Naive thymus-derived CD4-positive, alpha-beta T cell (primary cell): ENCODE results near the gene NATD1. TPM values are rescaled to one million over a fixed set of nuclear protein-coding genes. Genes with fewer than 3 reads are reported as not detected.

Source experiments
- ATAC-seq: fragments of 150-1000 bp; cut with Tn5 transposase; 2 replicates; pipeline ENCODE4 v1.10.0; 2021; ENCODE audit warnings: mild to moderate bottlenecking, moderate library complexity
- CTCF ChIA-PET: fragments of 350-600 bp; sonication (Branson Sonifier 250); formaldehyde crosslinking; loops from one replicate; lab custom pipeline; 2021; ENCODE audit warnings: antibody characterized with exemption; lab: Charles Lee
- POLR2A ChIA-PET: fragments of 350-600 bp; sonication (Branson Sonifier 250); formaldehyde crosslinking; loops from one replicate; lab custom pipeline; 2021; ENCODE audit warnings: antibody characterized with exemption, inconsistent platforms; lab: Charles Lee
- DNase-seq, 9 donors: peaks; one replicate each; pipeline versions ENCODE4 v3.0.0 to v3.0.0-alpha.2; 2020 to 2022; ENCODE audit warnings: mixed read lengths in 1 of 9
- H3K27ac ChIP-seq: one replicate; pipeline ENCODE4 v1.7.0; 2013; ENCODE audit warnings: mild to moderate bottlenecking, low read depth, low read length, moderate library complexity
- H3K27me3 ChIP-seq, 2 donors: one replicate each; pipeline ENCODE4 v1.7.0; 2013; ENCODE audit warnings: low read length in 2 of 2, mild to moderate bottlenecking in 2 of 2, moderate library complexity in 2 of 2; ENCODE audit not compliant: control insufficient read depth in 2 of 2, insufficient read depth in 2 of 2
- H3K36me3 ChIP-seq, 3 experiments: 1 replicate in 2 of 3; 2 replicates in 1 of 3; pipeline ENCODE4 v1.7.0; 2013; ENCODE audit warnings: low read length in 3 of 3, mild to moderate bottlenecking in 3 of 3, moderate library complexity in 1 of 3; ENCODE audit not compliant: insufficient read depth in 3 of 3, control insufficient read depth in 2 of 3
- H3K4me1 ChIP-seq, 2 donors: one replicate each; pipeline ENCODE4 v1.7.0; 2013; ENCODE audit warnings: low read length in 2 of 2, mild to moderate bottlenecking in 2 of 2, moderate library complexity in 1 of 2; ENCODE audit not compliant: control insufficient read depth in 2 of 2, insufficient read depth in 2 of 2
- H3K4me3 ChIP-seq: 2 replicates; pipeline ENCODE4 v1.7.0; 2013; ENCODE audit warnings: mild to moderate bottlenecking, low read length
- H3K9me3 ChIP-seq, 3 experiments: 1 replicate in 2 of 3; 2 replicates in 1 of 3; pipeline ENCODE4 v1.7.0; 2013; ENCODE audit warnings: low read length in 3 of 3; ENCODE audit not compliant: control insufficient read depth in 2 of 3
- H3K27ac Mint-ChIP-seq, 9 donors: one replicate each; pipeline ENCODE4 v1.8.0; 2020 to 2022; ENCODE audit warnings: mixed read lengths in 9 of 9, mild to moderate bottlenecking in 8 of 9, moderate library complexity in 5 of 9, inconsistent platforms in 2 of 9
- H3K27me3 Mint-ChIP-seq, 5 donors: one replicate each; pipeline ENCODE4 v1.8.0; 2021 to 2022; ENCODE audit warnings: mixed read lengths in 5 of 5, mild to moderate bottlenecking in 1 of 5
- H3K36me3 Mint-ChIP-seq, 5 donors: one replicate each; pipeline ENCODE4 v1.8.0; 2020 to 2022; ENCODE audit warnings: mixed read lengths in 5 of 5, mild to moderate bottlenecking in 3 of 5, inconsistent platforms in 1 of 5
- H3K4me1 Mint-ChIP-seq, 7 donors: one replicate each; pipeline ENCODE4 v1.8.0; 2020 to 2022; ENCODE audit warnings: mixed read lengths in 7 of 7, mild to moderate bottlenecking in 3 of 7, inconsistent platforms in 1 of 7
- H3K4me3 Mint-ChIP-seq, 10 donors: one replicate each; pipeline ENCODE4 v1.8.0; 2020 to 2022; ENCODE audit warnings: mild to moderate bottlenecking in 10 of 10, mixed read lengths in 10 of 10, moderate library complexity in 6 of 10, inconsistent platforms in 2 of 10
- H3K9me3 Mint-ChIP-seq, 11 donors: one replicate each; pipeline ENCODE4 v1.8.0; 2020 to 2022; ENCODE audit warnings: mixed read lengths in 11 of 11, mild to moderate bottlenecking in 4 of 11, inconsistent platforms in 1 of 11, moderate library complexity in 1 of 11
- intact Hi-C, 2 donors: fragments of 100-400 bp; cut with micrococcal nuclease; formaldehyde crosslinking; loops; one replicate each; pipeline ENCODE4 v1.15.1; 2023
- polyA plus RNA-seq, 2 donors: library from polyadenylated mRNA; unstranded; fragments of 300-500 nt; fragmentation: Illumina TruSeq; gene quantifications; one replicate each; pipeline ENCODE4 v1.2.3, GENCODE V29; 2021
- total RNA-seq, 6 experiments: library from RNA in 5 of 6; stranded (reverse) in 5 of 6; gene quantifications; 1 replicate in 5 of 6; 2 replicates in 1 of 6; pipeline ENCODE4 v1.2.3 and lab custom pipeline; 2021 to 2026

NATD1 gene
- total and polyA plus RNA-seq, 7 experiments from 2014 or later: 1.7 to 11.1 (median 7.1) TPM

DNA sequence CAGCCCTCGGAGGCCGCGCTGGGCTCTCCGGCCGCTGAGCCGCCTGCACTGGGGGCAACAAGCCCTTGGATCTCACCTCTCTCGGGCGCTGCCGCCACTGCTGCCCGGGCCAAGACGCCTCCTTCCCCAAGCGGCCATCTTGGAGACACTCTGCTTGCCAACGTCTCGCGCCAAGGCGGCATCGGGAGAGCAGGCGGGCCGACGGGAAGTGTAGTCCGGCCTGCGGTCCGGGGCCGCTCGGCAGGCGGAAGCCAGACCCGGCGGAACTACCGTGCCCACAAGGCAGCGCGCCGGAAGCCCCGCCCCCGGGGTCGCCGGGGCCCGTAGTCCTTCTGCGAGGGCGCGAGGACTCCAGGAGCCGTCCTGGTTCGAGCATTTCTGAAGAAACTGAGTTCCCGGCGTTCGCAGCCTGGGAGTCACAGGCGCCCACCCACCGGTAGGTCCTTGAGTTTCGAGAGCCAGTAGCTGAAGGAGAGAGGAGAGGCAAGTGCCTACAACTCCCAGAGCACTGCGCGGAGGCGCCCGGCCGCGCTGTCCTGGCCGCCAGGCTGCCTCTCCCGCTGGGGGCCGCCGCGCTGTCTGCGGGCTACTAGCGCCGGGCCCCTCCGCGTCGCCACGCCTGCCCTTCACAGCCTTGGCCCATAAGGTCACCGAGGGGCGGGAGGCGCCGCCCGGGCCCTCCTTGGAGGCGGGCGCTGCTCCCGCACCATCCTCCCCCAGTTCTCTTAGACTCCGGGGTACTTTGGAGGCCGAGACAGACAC is 39.0 kb downstream of the NATD1 start, which contains the start of gene TMEM11:
Gene TMEM11 (minus strand): TSS at position 147 of the 762 bp plus-strand sequence. CDS start 9 bp downstream, at position 138.
- Histone ChIP-seq H3K4me1 (peaks cover 25 to 32% of the 10 kb centered on the region in 2 donors), H3K4me3 (peak within 1 kb of the TSS; percentile 93), H3K27ac (peak within 1 kb of the TSS; percentile 97), H3K27me3 (no peaks in the 10 kb centered on the region), H3K36me3 (peaks cover 0 to 26% (median 0%) of the 10 kb centered on the region in 3 experiments), H3K9me3 (no peaks in the 10 kb centered on the region)
- CTCF ChIA-PET: interaction anchor here (0.6 to 1.5 kb wide), 4 partner anchors 21 to 171 kb away, joined by 3 to 4 read pairs (median 3); partner anchors contain the start of gene USP22
- DNase-seq: peak; percentile 91 to 97 (median 95)
- Mint-ChIP-seq H3K36me3 (peaks cover 0 to 4% (median 0%) of the 10 kb centered on the region in 5 donors), H3K4me3 (peak within 1 kb of the TSS; percentile 90 to 97 (median 92)), H3K27ac (peak within 1 kb of the TSS; percentile 84 to 96 (median 92)), H3K9me3 (no peaks in the 10 kb centered on the region), H3K27me3 (no peaks in the 10 kb centered on the region), H3K4me1 (peaks cover 43 to 74% (median 53%) of the 10 kb centered on the region in 7 donors)
- POLR2A ChIA-PET: interaction anchor here (0.7 to 3.5 kb wide), 9 partner anchors 10 to 171 kb away, joined by 3 to 9 read pairs (median 6); partner anchors contain the start of genes DHRS7B, NATD1 and USP22
- intact Hi-C loops: loop anchor here (1.0 to 2.0 kb wide), 10 partner anchors 39 to 337 kb away; partner anchors contain the start of genes DHRS7B (in 2 of the 2), MAP2K3 (in 2 of the 2), NATD1 (in 2 of the 2) and USP22 (in 2 of the 2)
- peak; percentile 96 for ATAC-seq

DNA sequence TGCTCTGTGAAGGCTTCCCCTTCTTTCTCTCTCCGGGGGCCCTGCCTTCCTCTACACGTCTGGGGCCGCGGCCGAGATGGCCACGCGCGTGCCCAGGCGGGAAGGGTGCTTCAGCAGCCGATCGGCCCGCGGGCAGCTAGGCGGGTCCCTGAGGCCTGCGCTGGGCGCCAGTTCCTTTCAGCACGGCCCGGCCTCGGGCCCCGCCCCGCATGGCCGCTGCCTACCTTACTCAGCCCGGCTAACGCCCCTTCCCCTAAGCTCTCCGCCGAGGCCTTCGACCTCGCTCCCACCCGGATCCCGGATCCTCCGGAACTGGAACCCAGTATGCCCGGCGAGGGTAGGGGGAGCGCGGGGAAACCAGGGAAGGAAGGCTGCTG is 39.6 kb downstream of the NATD1 start:
- Histone ChIP-seq H3K27ac (peak overlapping the region; percentile 97), H3K4me1 (peaks cover 25 to 32% of the 10 kb centered on the region in 2 donors)
- H3K27ac Mint-ChIP-seq: peak overlapping the region; percentile 84 to 96 (median 92)

DNA sequence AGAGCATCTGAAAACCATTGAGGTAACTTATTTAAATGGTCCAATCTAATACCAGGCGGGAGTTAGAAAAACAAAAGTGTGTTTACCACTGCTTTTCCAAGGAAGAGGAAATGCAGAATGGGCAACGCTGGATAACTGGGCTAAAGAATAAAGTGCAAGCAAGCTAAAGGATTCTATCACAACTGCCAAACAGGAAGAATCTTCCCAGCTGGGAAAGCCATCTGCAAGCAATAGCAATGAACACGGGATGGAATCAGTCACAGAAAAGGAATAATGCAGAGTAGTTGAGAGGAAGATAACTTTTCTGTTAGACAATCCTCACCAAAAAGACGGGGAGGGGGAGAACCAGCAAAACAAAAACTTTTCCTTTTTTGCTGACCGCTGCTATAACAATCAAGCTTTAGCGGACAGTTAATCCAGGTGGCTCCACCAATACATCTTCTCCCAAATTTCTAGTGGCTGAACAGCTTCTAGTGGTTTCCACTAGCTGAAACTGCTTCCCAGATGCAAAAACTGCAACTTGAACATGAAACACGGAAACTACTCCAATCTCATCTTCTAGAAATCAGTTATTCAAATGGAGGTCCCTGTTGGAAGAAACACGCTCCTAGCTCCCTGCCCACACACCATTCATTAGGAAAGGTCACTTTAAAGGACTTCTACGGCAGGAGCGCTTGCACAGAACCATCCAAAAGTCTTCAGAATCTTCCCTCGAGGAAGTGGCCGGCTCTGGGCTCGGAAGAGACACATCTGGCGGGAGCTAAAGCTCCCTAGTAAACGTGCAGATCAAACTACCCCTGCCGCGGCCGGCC is 40.2 kb downstream of the NATD1 start:
- no peaks in the 10 kb centered on the region for H3K9me3 ChIP-seq
- ChIA-PET POLR2A (interaction anchor here (0.6 to 3.5 kb wide), 9 partner anchors 21 to 943 kb away, joined by 3 to 9 read pairs (median 4); partner anchors contain the start of genes DHRS7B, NATD1 and USP22), CTCF (interaction anchor here (0.6 to 0.9 kb wide), 2 partner anchors 33 to 244 kb away, joined by 3 to 4 read pairs; no protein-coding TSS in a partner anchor)
- peaks cover 0 to 37% (median 0%) of the 10 kb centered on the region in 3 experiments for H3K36me3 ChIP-seq
- DNase-seq (no peak), ATAC-seq (no peak)
- intact Hi-C loops: no loop called here
- no peaks in the 10 kb centered on the region for H3K27me3 Mint-ChIP-seq
- no peaks in the 10 kb centered on the region for H3K27me3 ChIP-seq
- H3K27ac ChIP-seq: peak overlapping the region; percentile 97
- H3K36me3 Mint-ChIP-seq: peaks cover 0 to 8% (median 0%) of the 10 kb centered on the region in 5 donors
- peaks cover 38 to 81% (median 55%) of the 10 kb centered on the region in 7 donors for H3K4me1 Mint-ChIP-seq
- H3K4me1 ChIP-seq: peaks cover 25 to 32% of the 10 kb centered on the region in 2 donors
- peak overlapping the region; percentile 93 for H3K4me3 ChIP-seq
- H3K27ac Mint-ChIP-seq: peak overlapping the region; percentile 14 to 94 (median 88)
- H3K9me3 Mint-ChIP-seq: no peaks in the 10 kb centered on the region
- peak overlapping the region; percentile 90 to 97 (median 92) for H3K4me3 Mint-ChIP-seq

More for the DNA sequence above, 39.6 kb downstream of the NATD1 start:
- ChIA-PET POLR2A (interaction anchor here (0.6 to 3.5 kb wide), 9 partner anchors 9 to 943 kb away, joined by 3 to 9 read pairs (median 4); partner anchors contain the start of genes DHRS7B, NATD1 and USP22), CTCF (interaction anchor here (0.9 to 1.0 kb wide), 2 partner anchors 171 to 244 kb away, joined by 3 read pairs; partner anchors contain the start of gene USP22)
- Histone ChIP-seq H3K4me3 (peak overlapping the region; percentile 93), H3K27me3 (no peaks in the 10 kb centered on the region), H3K9me3 (no peaks in the 10 kb centered on the region), H3K36me3 (peaks cover 0 to 32% (median 0%) of the 10 kb centered on the region in 3 experiments)
- peak; percentile 2 for ATAC-seq
- Mint-ChIP-seq H3K9me3 (no peaks in the 10 kb centered on the region), H3K36me3 (peaks cover 0 to 4% (median 0%) of the 10 kb centered on the region in 5 donors), H3K4me1 (peaks cover 40 to 79% (median 55%) of the 10 kb centered on the region in 7 donors), H3K27me3 (no peaks in the 10 kb centered on the region), H3K4me3 (peak overlapping the region; percentile 90 to 97 (median 92))
- peak in 4 of 9 donors; percentile 1 to 5 (median 4) for DNase-seq
- intact Hi-C loops: loop anchor here (1.0 to 2.0 kb wide), 10 partner anchors 40 to 338 kb away; partner anchors contain the start of genes DHRS7B (in 2 of the 2), MAP2K3 (in 2 of the 2), NATD1 (in 2 of the 2) and USP22 (in 2 of the 2)

DNA sequence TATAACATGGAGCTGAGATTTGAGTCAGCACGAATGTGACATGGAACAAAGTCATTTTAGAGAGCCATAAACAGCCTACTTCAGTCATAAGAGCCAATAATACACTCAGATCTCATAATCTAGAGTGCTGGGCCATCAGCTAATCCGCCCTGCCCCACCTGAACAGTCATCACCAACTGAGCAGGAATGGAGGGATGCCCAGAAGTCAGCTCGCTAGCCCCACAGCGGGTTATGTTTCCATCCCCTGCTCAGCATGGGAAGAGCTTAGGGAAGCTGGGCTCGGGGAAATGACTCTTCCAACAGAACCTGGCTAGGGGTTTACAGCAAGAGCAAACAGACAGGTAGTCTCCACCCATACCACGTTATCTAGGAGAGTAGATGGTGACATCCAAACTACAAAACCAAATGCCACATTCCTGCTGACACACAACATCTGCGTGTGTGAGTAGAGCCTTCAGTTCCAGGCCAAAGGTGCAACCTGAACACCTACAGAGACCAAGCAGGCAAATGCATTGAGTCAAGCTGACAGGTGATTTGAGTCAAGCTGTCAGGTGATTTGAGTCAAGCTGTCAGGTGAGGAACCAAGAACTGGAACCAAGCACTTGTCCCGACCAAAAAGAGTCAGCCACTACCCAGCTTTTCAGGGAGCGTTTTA is 41.3 kb downstream of the NATD1 start:
- CTCF ChIA-PET: no interaction called here

DNA sequence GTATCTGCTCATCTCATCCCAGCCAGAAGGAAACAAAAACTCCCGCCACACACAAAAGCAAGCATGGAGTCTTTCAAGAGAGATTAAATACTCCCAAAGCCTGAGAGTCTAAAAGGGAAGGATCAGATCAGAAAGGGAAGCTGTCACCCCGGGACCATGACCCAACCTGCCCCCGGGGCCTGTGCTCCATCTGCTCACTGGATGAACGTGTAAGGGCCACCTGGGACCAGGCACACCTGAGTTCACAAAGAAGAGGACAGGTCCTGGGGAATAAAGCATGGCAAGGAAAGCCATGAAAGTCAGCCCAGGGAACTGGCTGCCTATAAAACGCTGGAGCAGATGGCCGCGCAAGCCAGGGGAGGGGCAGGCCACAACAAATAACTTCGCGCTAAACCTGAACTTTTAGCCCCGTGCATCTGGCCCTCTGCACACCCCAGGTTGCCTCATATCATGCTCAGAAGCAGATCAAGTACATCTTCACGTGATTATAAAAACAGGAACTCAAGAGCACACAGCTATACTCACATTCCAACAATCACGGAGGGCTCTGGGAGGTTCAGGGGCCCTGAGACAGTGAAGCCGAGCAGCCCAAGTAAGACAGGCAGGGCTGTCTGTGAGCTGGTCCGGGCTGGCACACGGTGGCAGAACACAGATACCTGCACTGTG is 42.7 kb downstream of the NATD1 start:
- Histone ChIP-seq H3K4me1 (peaks cover 25 to 29% of the 10 kb centered on the region in 2 donors), H3K9me3 (no peaks in the 10 kb centered on the region), H3K27ac (no peak overlapping the region), H3K4me3 (no peak overlapping the region), H3K27me3 (no peaks in the 10 kb centered on the region), H3K36me3 (peaks cover 0 to 37% (median 0%) of the 10 kb centered on the region in 3 experiments)
- intact Hi-C loops: no loop called here
- ATAC-seq (no peak), DNase-seq (no peak)
- no peaks in the 10 kb centered on the region for H3K9me3 Mint-ChIP-seq
- H3K4me3 Mint-ChIP-seq: peak overlapping the region in 5 of 10 donors; percentile 8 to 44 (median 35)
- H3K27ac Mint-ChIP-seq: peak overlapping the region in 4 of 9 donors; percentile 12 to 46 (median 41)
- ChIA-PET CTCF (no interaction called here), POLR2A (interaction anchor here (0.6 to 1.4 kb wide), 2 partner anchors 69 to 80 kb away, joined by 3 to 4 read pairs; no protein-coding TSS in a partner anchor)
- peaks cover 0 to 8% (median 0%) of the 10 kb centered on the region in 5 donors for H3K36me3 Mint-ChIP-seq
- no peaks in the 10 kb centered on the region for H3K27me3 Mint-ChIP-seq
- H3K4me1 Mint-ChIP-seq: peaks cover 33 to 67% (median 57%) of the 10 kb centered on the region in 7 donors

More for the DNA sequence above, 41.3 kb downstream of the NATD1 start:
- Mint-ChIP-seq H3K4me1 (peaks cover 33 to 71% (median 56%) of the 10 kb centered on the region in 7 donors), H3K27ac (peak overlapping the region in 5 of 9 donors; percentile 43 to 90 (median 76)), H3K36me3 (peaks cover 0 to 8% (median 0%) of the 10 kb centered on the region in 5 donors), H3K9me3 (no peaks in the 10 kb centered on the region), H3K4me3 (peak overlapping the region; percentile 71 to 97 (median 92)), H3K27me3 (no peaks in the 10 kb centered on the region)
- DNase-seq: no peak
- peak overlapping the region; percentile 97 for H3K27ac ChIP-seq
- no peak overlapping the region for H3K4me3 ChIP-seq
- peaks cover 25 to 32% of the 10 kb centered on the region in 2 donors for H3K4me1 ChIP-seq
- intact Hi-C loops: no loop called here
- H3K27me3 ChIP-seq: no peaks in the 10 kb centered on the region
- ATAC-seq: no peak
- POLR2A ChIA-PET: interaction anchor here (0.8 to 3.5 kb wide), 4 partner anchors 41 to 104 kb away, joined by 3 to 9 read pairs (median 4); partner anchors contain the start of gene NATD1
- H3K36me3 ChIP-seq: peaks cover 0 to 37% (median 0%) of the 10 kb centered on the region in 3 experiments
- H3K9me3 ChIP-seq: no peaks in the 10 kb centered on the region
